ENCODE data around the gene TALDO1.

DNA sequence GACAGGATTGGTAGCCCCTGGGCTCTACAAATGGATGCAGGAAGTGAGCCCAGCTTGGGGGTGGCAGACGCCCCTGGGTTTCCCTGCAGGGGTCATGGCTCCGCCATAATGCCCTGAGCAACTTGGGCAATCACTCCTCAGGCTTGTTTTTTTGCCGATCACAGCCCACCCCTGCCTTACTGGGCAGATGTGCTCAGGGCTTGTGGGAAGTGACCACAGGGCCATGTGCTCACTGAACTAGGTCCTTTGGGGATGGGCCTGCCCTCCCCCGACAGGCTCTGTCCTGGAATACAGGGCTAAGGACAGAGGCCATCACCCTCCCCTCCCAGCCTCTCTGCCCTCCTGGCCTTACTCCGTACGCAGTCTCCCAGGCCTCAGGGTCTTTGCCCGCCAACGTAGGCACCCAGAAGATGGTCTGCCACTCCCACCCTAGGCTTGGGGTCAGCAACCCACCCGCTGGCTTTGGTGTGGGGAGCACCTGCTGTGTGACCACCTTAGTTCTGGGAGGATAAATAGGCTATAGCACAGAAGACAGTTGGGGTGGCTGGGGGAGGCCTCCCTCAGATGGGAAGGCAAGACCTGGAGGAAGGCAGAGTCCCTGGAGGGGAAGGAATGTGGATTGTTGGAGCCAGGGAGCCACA, 66.3 kb downstream of the TALDO1 start:
- TF ChIP-seq POLR2AphosphoS5 (IDR thresholded peaks at IDR 0.05) (no peak), CTCF (IDR thresholded peaks at IDR 0.05) (no peak)
